CD4-positive, alpha-beta T cell treated with Interleukin-15 for 1 hour (primary cell): Measurements from ENCODE around the gene RSPH6A.

ENCODE experiments used
- DNase-seq: peaks from one replicate; pipeline ENCODE4 v3.0.0-alpha.2; 2020

The RSPH6A gene

DNA sequence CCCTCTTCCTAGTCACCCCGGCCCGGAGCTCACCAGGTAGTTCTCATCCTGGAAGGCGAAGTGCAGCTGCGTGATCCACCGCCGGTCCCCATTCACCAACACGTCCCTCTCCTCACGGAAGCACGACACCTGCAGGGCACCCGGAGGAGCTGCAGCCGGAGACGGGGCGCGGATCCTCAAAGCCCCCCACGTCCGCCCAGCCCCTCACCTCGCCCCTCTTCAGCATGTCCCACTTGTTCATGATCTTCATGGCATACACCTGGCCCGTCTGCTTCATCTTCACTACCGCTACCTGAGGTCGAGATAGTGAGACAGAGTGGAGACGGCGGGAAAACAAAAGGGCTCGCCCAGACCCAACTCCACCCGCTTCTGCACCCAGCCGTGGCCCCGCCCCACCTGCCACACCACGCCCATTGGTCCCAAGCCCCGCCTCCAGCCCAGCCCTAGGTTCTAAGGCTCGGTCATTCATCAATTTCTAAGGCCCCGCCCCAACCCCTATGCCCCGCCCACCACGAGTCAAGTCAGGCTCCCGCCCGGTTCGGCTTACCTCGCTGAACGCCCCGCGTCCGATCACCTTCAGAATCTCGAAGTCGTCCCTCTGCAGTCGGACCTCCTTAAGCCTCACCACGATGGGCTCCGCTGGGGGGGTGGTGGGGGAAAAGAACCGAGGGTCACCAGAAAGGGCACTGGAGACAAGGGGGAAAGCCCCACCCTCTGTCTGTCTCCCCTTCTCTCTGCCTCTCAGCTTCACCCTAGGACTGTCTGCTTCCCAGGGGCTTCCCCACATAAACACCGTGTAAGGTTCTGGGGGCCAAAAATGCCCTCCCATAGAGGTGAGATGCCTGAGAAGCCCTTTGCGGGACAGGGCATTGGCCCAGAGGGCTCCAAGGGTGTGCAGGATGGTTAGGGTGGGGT, 35.6 kb downstream of the RSPH6A start:
- DNase-seq: peak; percentile 85

DNA sequence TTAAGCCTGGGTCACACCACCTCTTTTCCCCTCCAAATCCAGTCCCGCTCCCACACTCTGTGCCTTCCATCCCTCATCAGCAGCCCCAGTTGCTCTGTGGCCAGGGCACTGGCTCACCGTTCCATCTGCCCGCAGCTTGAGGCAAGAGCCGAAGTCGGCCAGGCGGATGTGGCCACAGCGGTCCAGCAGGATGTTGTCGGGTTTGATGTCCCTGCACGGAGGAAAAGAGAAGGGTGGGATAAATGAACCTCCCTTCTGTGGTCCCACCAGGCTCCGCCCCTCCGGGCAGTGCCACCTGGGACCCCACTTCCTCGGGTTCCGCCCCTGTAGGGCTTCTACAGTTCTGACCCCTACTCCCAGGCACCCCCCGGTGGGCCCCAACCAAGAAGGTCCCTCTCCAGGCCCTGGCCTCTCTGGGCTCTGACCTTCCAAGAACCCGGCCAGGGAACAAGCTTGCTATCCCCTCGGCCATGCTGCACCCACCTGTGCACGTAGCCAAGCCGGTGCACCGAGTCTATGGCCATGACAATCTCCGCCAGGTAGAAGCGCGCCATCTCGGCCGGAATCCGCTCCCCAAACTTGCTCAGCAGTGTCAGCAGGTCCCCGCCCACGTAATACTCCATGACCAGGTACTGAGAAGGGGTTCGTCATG, 37.0 kb downstream of the RSPH6A start:
- DNase-seq: no peak

DNA sequence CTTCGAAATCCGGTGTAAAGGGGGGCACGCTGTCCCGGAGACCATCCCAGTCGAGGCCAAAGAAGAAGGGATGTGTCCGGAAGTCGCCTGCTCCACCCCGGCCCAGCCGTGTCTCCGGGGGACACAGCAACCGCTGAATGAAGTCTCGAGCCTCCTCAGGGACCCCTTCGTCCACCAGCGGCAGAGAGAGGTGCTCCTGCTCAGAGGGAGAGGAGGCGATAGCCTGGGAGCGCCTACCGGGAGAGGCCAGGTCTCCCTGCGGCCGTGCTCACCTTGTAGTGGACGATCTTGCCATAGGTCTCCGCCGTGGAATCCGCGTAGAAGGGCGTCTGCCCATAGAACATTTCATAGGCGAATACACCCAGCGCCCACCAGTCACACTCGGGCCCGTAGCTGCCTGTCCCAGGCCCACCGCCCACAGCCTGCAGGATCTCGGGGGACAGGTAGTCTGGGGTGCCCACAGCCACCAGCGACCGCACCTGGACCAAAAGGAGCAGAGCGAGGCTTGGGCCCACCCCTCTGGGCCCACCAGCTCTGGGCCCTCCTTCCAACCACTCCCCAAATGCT, 37.6 kb downstream of the RSPH6A start:
- DNase-seq: no peak

DNA sequence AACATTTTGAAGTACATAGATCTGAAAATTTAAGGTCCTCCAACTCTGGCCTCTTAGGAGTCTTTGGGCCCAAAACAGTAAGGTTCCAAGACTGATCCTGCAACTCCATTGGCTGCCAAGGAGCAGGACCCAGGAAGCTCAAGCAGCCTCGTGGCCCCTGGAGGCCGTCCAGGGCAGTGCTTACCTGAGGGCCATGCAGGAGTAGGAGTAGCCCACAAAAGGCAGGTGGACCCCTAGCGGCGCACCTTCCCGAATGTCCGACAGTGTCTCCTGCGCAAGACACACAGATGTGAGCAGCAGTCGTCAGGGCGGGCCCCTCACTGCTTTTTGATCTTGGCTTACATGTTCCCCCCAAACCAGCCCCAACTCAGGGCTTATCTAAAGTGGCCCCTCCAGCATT, 40.3 kb downstream of the RSPH6A start:
- no peak for DNase-seq

DNA sequence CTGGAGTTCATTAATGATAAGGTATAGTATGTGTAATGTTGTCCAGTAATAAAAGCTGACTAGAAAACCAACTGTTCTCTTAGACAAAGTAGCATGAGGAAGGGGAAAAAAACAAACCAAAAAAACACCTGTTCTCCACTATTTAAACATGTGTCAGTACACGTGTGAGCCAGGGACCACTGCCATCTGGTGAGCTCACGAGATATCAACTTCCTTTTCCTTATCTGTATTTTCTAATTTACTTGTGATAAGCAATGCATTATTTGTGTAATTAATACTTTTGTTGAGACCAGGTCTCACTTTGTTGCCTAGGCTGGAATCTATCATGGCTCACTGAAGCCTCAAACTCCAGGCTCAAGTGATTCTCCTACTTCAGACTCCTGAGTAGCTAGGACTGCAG, 41.7 kb downstream of the RSPH6A start:
- no peak for DNase-seq

DNA sequence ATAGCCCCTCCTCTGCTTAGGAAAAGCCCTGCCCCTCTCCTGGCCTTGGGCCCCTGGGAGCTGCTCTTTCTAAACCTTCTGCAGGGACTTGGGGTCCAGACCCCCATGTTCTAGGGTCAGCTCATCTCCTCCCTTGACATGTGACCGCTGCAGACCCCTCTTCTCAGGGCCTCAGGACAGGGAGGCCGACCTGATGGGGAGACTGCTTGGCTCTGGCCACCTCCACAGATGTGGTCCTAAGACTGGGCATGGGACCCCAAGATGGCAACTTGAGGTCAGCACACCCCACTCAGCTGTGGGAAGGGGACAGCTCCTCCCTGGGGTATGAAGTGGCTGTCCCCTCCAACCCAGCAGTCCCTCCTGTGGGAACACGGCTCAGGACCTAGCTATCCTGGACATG, 42.2 kb downstream of the RSPH6A start:
- DNase-seq: no peak

DNA sequence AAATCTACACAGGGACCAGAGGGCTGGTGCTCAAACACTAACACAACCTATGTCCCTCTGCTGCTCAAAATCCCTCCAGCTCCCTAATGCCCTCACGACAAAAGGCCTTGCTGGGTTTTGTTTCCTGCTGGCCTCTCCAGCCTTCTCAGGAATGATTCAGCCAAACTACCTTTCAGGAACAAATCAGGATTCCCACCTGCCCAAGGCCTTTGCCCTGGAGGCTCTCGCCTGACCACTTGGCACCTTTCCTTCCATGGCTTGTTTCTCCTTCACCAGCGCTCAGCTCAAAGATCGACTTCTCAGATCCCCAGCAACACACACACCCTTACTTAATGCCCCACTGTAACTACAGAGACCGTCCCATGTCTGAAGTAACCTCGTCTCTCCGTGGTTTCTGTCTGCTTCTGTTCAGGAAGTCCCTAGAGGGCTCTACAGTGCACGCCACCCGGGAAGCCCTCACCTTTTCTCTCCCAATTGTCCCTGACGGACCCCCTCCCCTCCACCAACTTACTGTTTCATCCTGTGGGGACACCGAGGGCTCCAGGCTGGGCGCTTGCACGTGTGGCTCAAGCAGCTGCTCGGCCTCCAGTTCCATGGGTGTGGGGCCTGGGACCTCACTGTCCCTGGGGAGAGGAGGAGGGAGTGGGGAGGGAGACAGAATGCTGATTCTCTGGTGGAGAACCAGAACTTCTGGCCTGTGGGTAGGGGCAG, 42.8 kb downstream of the RSPH6A start:
- DNase-seq: no peak

DNA sequence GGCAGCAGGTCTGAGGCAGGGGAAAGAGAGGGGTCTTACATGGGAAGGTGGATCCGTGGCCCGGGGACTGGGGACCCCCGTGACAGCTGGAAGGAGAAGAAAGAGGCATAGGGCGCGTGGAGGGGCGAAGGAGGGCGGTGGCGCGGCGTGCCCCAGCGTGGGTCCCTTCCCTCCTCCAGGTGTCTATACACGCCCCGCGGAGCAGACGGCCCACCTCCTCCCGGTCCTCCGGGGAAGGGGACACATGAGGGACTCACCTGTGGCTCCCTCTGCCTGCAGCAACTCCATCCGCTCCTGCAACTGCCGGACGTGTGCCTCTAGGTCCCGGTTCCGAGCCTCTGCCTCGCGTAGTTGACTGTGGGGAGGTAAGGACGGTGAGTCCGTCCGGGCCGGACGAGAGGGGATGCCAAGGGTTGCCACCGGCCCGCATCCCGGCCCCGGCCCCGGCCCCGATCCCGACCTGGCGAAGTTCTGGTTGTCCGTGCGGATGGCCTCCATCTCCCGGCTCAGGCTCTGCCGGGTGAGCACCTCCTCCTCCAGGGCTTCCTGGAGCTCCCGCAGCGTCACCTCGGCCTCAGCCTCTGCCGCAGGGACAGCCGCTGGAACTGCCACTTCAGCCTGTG, 43.7 kb downstream of the RSPH6A start:
- DNase-seq: no peak

DNA sequence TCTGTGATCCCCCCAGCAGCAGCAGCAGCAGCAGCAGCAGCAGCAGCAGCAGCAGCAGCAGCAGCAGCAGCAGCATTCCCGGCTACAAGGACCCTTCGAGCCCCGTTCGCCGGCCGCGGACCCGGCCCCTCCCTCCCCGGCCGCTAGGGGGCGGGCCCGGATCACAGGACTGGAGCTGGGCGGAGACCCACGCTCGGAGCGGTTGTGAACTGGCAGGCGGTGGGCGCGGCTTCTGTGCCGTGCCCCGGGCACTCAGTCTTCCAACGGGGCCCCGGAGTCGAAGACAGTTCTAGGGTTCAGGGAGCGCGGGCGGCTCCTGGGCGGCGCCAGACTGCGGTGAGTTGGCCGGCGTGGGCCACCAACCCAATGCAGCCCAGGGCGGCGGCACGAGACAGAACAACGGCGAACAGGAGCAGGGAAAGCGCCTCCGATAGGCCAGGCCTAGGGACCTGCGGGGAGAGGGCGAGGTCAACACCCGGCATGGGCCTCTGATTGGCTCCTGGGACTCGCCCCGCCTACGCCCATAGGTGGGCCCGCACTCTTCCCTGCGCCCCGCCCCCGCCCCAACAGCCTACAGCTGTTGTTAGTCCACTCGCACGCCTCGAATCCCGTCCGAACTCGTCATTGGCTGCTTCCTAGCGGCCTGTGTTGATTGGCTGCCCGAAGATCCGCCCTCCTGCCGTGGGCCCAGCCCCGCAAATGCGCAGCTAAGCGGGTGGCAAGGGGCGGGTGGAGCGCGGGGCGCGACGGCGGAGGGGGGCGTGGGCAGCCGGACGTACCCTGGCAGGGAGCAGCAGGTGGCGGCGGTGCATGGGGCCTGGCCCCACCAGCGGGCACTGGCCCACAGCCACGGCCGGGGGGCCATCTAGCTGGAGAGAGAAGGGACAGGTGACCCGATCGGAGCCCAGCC, 44.7 kb downstream of the RSPH6A start:
- peak; percentile 91 for DNase-seq

DNA sequence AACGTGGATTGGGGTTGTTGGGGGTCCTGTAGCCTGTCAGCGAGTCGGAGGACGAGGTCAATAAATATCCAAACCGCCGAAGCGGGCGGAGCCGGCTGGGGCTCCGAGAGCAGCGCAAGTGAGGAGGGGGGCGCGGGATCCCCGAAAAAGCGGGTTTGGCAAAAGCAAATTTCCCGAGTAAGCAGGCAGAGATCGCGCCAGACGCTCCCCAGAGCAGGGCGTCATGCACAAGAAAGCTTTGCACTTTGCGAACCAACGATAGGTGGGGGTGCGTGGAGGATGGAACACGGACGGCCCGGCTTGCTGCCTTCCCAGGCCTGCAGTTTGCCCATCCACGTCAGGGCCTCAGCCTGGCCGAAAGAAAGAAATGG, 45.3 kb downstream of the RSPH6A start:
- DNase-seq: no peak

DNA sequence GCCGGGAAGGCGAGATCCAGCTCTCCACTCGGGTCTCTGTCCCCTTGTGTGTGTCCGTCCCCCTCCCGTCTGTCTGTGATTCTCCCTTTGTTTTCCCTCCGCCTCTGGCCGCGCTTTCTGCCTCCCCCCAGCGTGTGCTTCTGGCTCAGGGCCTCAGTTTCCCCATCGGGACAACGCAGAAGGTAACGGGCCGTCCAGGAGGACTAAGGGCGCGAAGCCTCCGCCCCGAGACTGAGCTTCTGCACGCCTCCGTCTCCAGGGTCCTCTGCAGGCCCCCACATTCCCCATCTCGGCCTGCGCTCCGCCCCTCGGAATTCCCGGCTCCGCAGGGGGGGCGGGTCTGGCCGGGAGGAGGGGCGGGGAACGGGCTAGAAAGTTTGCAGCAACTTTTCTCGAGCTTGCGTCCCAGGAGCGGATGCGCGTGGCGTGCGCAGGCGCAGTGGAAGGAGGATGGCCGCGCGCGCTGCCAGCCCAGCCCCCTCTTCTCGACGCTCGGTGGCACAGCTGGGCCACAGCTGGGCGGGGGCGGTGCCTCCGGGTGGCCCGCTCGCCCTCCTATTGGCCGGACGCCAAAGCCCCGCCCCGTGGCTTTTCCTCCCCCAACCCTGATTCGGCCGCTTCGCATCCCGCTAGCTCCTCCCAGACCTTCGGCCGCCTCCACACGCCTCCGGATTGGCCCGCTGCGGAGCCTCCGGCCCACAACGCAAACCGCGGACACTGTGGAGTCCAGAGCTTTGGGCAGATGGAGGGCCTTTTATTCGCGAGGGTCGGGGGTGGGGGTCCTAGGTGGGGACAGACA, 45.9 kb downstream of the RSPH6A start, which contains the start of gene SIX5:
Gene SIX5 (minus strand): TSS at position 269 of the 799 bp plus-strand sequence. CDS start 408 bp downstream, outside the sequence.
- peak; percentile 96 for DNase-seq

DNA sequence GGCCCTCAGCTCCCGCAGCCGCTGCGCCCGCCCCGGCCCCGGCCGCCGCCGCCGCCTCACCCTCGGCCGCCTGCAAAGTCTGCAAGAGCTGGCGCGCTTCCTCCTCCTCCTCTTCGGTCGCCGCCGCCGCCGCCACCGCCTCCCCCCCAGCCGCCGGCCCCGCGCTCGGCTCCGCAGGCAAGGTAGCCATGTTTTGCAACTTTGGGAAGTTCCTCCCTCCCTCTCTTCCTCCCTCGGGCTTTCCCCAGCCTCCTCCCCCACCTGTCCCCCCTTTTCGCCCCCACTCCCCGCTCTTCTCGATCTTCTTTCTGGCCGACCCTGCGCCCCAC, 46.5 kb downstream of the RSPH6A start:
- DNase-seq: peak; percentile 38

DNA sequence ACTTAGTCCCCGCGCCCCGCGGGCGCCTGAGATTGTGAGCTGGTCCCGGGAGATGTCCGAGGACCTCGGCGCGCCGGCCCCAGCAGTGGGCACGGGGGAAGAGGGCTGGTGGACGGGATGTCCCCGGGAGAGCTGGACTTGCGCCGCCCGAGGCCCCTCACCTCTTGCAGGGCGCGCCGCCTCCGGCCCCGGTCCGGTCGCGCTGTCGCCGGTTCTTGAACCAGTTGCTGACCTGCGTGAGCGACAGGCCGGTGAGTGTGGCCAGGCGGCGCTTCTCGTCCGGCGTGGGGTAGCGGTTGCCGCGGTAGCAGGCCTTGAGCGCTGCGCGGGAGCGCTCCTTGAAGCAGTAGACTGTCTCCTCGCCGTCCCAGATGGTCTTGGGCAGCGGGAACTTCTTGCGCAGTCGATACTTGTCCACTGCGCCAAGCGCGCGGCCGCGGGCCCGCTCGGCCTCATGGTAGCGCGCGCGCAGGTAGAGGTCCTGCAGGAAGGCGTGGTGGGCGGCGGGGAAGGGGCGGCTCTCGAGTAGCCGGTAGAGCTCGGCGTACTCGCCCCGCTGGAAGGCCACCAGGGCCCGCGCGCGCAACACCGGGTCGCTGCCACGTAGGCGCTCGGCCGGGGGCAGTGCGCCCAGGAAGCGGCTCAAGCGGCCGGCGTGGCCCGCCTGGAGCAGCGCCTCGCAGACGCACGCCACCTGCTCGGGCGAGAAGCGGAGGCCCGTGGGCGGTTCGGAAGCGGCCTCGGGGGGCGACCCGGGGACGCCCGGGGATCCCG, 47.0 kb downstream of the RSPH6A start:
- no peak for DNase-seq

DNA sequence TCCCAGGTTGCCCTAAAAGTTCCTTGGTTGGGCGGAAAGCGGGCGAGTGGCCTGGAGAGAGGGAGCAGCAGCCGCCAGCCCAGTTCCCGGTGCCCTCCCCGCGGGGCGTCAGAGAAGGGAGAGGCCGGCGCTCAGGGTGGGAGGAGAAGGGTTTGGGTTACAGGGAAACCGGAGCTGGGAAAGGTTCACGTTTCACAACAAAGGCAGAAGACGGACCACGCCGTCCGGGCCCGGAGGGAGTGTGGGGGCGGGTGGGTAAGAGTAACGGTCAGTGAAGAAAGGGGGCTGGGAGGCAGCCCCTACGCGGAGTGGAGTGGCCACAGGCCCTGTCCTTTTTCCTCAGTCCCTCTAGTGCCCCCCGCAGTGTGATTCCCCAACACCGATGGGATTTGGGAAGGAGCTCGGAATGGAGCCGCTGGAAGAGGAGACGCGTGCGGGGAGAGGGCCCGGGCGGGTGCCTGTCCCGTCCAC, 47.7 kb downstream of the RSPH6A start:
- no peak for DNase-seq

DNA sequence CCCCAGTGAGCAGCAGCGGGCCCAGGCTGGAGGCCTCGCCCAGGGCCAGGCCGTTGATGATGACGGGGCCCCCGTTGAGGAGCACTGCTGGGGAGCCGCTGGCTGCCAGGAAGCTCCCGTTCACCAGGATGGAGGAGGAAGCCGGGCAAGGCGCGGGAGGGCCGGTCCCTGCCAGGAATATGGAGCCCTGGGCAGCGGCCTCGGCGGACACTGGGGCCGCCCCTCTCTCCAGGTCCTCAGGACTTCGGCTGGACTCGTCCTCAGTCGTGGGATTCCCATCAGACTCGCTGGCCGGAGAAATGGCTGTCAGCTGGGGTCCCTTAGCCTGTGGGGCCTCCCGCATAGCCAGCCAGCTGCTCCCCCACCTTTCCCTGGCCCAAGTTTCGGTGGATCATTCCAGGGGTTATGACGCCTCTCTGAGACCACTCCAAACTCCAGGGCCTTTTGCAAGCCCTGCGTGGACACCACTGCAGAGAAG, 48.2 kb downstream of the RSPH6A start:
- DNase-seq: no peak

DNA sequence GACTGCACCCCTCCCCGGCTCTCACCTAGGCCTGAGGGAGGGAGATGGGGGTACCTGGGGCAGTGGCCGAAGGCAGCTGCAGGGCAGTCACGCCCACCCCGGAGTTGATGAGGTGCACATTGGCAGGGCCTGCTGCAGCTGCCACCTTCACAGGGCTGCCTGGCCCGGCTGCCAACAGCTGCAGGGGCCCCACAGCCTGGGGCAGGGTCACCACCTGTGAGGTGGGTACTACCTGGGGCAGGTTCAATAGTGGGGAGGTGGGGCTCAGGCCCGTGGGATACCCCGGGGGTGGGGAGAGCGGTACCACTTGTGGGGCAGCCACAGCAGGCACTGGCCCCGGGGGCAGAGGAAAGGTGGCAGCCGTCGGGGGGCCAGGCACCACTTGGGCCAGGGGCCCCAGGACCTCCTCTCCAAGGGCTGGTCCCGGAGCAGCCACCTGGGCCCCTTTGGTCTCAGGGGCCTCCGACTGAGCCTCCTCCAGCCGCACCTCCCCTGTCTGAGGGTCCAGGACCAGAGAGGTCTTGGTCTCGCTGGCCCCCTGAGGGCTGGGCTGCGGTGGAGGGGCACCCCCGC, 48.7 kb downstream of the RSPH6A start:
- DNase-seq: no peak

DNA sequence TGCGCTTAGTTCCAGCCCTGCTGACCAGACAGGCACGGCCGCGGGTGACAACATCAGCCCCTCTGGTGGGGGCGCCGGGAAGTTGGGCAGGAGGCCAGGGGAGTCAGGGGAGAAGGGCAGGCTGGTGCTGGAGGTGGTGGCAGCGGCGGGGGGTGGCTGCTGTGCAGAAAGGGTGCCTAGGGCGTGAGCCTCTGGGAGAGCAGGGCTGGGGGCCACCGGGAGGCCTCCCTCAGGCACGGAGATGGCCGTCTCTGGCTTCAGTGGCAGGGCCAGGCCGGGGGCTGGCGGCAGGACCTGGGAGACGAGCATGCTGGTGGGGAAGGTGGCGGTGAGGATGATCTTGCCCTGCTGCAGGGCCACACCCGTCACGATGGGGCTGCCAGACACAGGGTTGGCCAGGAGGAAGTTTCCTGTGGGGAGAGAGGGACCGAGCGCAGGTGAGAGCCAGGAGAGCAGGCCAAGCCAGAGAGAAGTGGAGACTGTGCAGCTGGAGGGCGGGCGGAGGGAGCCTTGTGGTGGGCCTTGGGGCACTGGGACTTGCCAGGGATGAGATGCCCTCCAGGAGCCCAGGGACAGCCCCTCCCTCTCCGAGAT, 49.3 kb downstream of the RSPH6A start:
- no peak for DNase-seq

DNA sequence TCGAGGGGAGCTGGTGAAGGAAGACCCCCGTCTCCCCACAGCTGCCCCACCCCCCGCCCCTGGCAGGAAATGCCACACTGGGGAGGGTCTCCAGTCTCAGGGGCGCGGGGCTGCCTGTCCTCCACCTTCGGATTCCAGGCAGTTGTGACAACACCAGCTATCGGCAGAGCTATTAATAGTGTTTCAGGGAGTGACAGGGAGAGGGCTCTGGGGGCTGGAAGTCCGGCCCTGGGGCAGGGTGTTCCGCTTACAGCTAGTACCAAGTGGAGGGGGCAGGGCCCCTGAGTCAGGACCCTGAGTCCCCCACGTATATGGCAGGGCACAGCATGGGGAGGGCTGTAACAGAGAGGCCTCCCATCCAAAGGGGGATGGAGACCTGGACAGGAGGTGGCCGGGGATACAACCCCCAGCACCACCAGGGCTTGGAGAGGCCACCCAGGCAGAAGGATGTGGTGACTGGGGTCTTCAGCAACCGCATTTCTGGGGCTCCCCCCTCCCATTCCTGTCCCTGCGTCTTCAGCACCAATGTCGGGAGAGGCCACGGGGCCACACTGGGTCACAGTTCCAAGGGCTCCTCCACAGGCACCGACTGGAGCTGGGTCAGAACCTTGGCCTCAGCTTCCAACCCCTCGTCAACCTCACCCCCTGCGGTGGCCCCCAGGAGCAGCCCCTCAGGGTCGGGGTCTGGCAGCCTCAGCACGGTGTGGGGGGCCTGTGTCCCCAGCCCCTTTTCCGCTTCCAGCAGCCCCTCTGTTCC, 50.0 kb downstream of the RSPH6A start:
- no peak for DNase-seq
